HCT116 (cell line): ENCODE data around the gene PLOD1.

Source experiments
- ATF3 ChIP-seq: IDR thresholded peaks from 2 replicates; pipeline ENCODE4 v1.6.1; 2012
- CTCF ChIP-seq, 3 experiments: fragments of 200-600 bp in 1 of 3; sonication (generic) in 1 of 3; IDR thresholded peaks in 2 of 3; conservative IDR thresholded peaks in 1 of 3; 2 replicates each; pipeline ENCODE4 v1.5.1; 2012 to 2017; ENCODE audit warnings: low read depth in 2 of 3, low read length in 2 of 3, antibody characterized with exemption in 1 of 3, borderline replicate concordance in 1 of 3, control low read depth in 1 of 3, mild to moderate bottlenecking in 1 of 3, mixed read lengths in 1 of 3, mixed run types in 1 of 3, moderate library complexity in 1 of 3; ENCODE audit not compliant: insufficient read depth in 1 of 3
- MAX ChIP-seq: IDR thresholded peaks from 2 replicates; pipeline ENCODE4 v1.6.1; 2012
- YY1 ChIP-seq: IDR thresholded peaks from 2 replicates; pipeline ENCODE4 v1.6.1; 2011; ENCODE audit warnings: low read length, low read depth, moderate library complexity, mild to moderate bottlenecking; ENCODE audit not compliant: insufficient replicate concordance; ENCODE audit errors: extremely low read depth

GRCh38 chr1:12019858-12020509 lies 85.5 kb downstream of the PLOD1 start:
- TF ChIP-seq CTCF (IDR thresholded peaks at IDR 0.05 in 2 of 3, conservative IDR thresholded peaks at IDR 0.05 in 1 of 3; ENCODE audit: borderline replicate concordance in 1 of 3, insufficient read depth in 1 of 3, low read depth in 2 of 3, low read length in 2 of 3) (no peak), YY1 (no peak), ATF3 (no peak), MAX (no peak)
